HG03432 (cell line): ENCODE data around the gene GSK3B.

ENCODE experiments used
- ATAC-seq: cut with Tn5 transposase; IDR thresholded peaks from one replicate; pipeline ENCODE4 v1.9.1; 2021; ENCODE audit warnings: mild to moderate bottlenecking, moderate library complexity; ENCODE audit not compliant: unreplicated experiment

Gene GSK3B

GRCh38 chr3:119829420-119829819, 264.8 kb downstream of the GSK3B start:
- ATAC-seq: no peak

GRCh38 chr3:119826711-119827608, 267.3 kb downstream of the GSK3B start:
- ATAC-seq: no peak

- ATAC-seq: no peak
Observed at GRCh38 chr3:119825820-119826219, 268.4 kb downstream of the GSK3B start.

GRCh38 chr3:119819806-119820205, 274.4 kb downstream of the GSK3B start:
- ATAC-seq: no peak

GRCh38 chr3:119818937-119819336, 275.3 kb downstream of the GSK3B start:
- no peak for ATAC-seq

GRCh38 chr3:119817583-119818363, 276.5 kb downstream of the GSK3B start:
- ATAC-seq: no peak

GRCh38 chr3:119817071-119817470, 277.2 kb downstream of the GSK3B start:
- no peak for ATAC-seq

- ATAC-seq: no peak
Observed at GRCh38 chr3:119815716-119816115, 278.5 kb downstream of the GSK3B start.

- ATAC-seq: no peak
Observed at GRCh38 chr3:119812491-119813058, 281.7 kb downstream of the GSK3B start.

GRCh38 chr3:119810018-119810435, 284.2 kb downstream of the GSK3B start:
- ATAC-seq: peak; percentile 86

- ATAC-seq: peak; percentile 41
Observed at GRCh38 chr3:119809249-119810017, 284.8 kb downstream of the GSK3B start.

GRCh38 chr3:119808843-119809242, 285.4 kb downstream of the GSK3B start:
- no peak for ATAC-seq

GRCh38 chr3:119808244-119808643, 286.0 kb downstream of the GSK3B start:
- ATAC-seq: no peak

GRCh38 chr3:119800844-119801243, 293.4 kb downstream of the GSK3B start:
- no peak for ATAC-seq

- ATAC-seq: no peak
Observed at GRCh38 chr3:119796785-119797184, 297.5 kb downstream of the GSK3B start.

GRCh38 chr3:119796368-119796767, 297.9 kb downstream of the GSK3B start:
- no peak for ATAC-seq

GRCh38 chr3:119795849-119796248, 298.4 kb downstream of the GSK3B start:
- ATAC-seq: no peak

- ATAC-seq: no peak
Observed at GRCh38 chr3:119794971-119795612, 299.2 kb downstream of the GSK3B start.

GRCh38 chr3:119794401-119794800, 299.8 kb downstream of the GSK3B start:
- ATAC-seq: no peak

GRCh38 chr3:119792270-119792669, 302.0 kb downstream of the GSK3B start:
- ATAC-seq: no peak
